Kidney (tissue), 14 donors: Measurements from ENCODE around the gene ZSCAN22. TPM values are rescaled to one million over a fixed set of nuclear protein-coding genes. Genes with fewer than 3 reads are reported as not detected.

ENCODE experiments used
- DNase-seq, 5 donors: peaks; one replicate each; pipeline ENCODE4 v3.0.0-alpha.2; 2013 to 2020
- FAIRE-seq: peaks from 2 replicates; lab custom pipeline; 2012; peaks lifted over from hg19 to GRCh38; lab: Jason Lieb, UNC
- H3K27ac ChIP-seq, 2 donors: one replicate each; pipeline ENCODE4 v1.7.0; 2013; ENCODE audit warnings: low read depth in 2 of 2, low read length in 2 of 2, inconsistent platforms in 1 of 2
- H3K27me3 ChIP-seq: one replicate; pipeline ENCODE4 v1.7.1; 2013; ENCODE audit warnings: low read length, inconsistent platforms; ENCODE audit not compliant: control insufficient read depth, insufficient read depth
- H3K36me3 ChIP-seq, 3 donors: one replicate each; pipeline versions ENCODE4 v1.7.0 to v1.7.1; 2013; ENCODE audit warnings: low read length in 3 of 3, control low read depth in 1 of 3, inconsistent platforms in 1 of 3; ENCODE audit not compliant: insufficient read depth in 3 of 3, control insufficient read depth in 2 of 3
- H3K4me1 ChIP-seq, 3 donors: one replicate each; pipeline versions ENCODE4 v1.7.0 to v1.7.1; 2013; ENCODE audit warnings: low read length in 3 of 3, inconsistent platforms in 1 of 3, low read depth in 1 of 3; ENCODE audit not compliant: control insufficient read depth in 2 of 3, insufficient read depth in 2 of 3
- H3K4me3 ChIP-seq, 3 donors: one replicate each; pipeline versions ENCODE4 v1.7.0 to v1.8.1; 2013; ENCODE audit warnings: low read length in 3 of 3, control low read depth in 1 of 3, inconsistent platforms in 1 of 3
- H3K9ac ChIP-seq, 3 donors: one replicate each; pipeline versions ENCODE4 v1.7.0 to v1.7.1; 2013; ENCODE audit warnings: low read length in 3 of 3, control low read depth in 1 of 3, inconsistent platforms in 1 of 3
- H3K9me3 ChIP-seq, 3 donors: one replicate each; pipeline versions ENCODE4 v1.7.0 to v1.7.1; 2013; ENCODE audit warnings: low read length in 3 of 3, control low read depth in 1 of 3, inconsistent platforms in 1 of 3; ENCODE audit not compliant: control insufficient read depth in 2 of 3, insufficient read depth in 1 of 3
- intact Hi-C: fragments of 100-400 bp; cut with DNase I; formaldehyde crosslinking; loops from one replicate; pipeline ENCODE4 v1.11.1; 2022
- microRNA-seq: library from miRNA; unstranded; fragments of <30 nt; microRNA quantifications from one replicate; pipeline ENCODE4 v1.2.0, GENCODE V29; 2020
- polyA plus RNA-seq: library from polyadenylated mRNA; stranded (reverse); fragments of 350-450 nt; fragmentation: Illumina TruSeq; extraction: RNeasy Lipid Tissue Mini Kit (QIAGEN cat#74804); gene quantifications from one replicate; pipeline ENCODE4 v1.2.3, GENCODE V29; 2014; ENCODE audit warnings: low read depth, low replicate concordance; ENCODE audit not compliant: insufficient read depth
- total RNA-seq: library from RNA; stranded (reverse); fragmentation: NEBNext Ultra II Directional; extraction: Animal tissue kit (Norgen Biotek cat#: 25700); gene quantifications from one replicate; pipeline ENCODE4 v1.2.1, GENCODE V29; 2021
- TF ChIP-seq, protein P1 (sequence below): IDR thresholded peaks from 3 replicates; pipeline ENCODE4 v1.5.1; 2012; ENCODE audit warnings: mild to moderate bottlenecking, moderate library complexity, borderline replicate concordance; ENCODE audit not compliant: insufficient read depth; ENCODE audit errors: extremely low read depth
- donor health status: control.
- donor health status: control.
- donor health status: control.
- donor health status: control.
- donor health status: control.
- donor health status: DM: yes; HTN: yes; CAD: no.
- donor health status: Normal renal cell carcinoma (clear cell type).

ZSCAN22 gene
- total and polyA plus RNA-seq, 2 donors from 2014 or later: 1.1 to 3.3 TPM

DNA sequence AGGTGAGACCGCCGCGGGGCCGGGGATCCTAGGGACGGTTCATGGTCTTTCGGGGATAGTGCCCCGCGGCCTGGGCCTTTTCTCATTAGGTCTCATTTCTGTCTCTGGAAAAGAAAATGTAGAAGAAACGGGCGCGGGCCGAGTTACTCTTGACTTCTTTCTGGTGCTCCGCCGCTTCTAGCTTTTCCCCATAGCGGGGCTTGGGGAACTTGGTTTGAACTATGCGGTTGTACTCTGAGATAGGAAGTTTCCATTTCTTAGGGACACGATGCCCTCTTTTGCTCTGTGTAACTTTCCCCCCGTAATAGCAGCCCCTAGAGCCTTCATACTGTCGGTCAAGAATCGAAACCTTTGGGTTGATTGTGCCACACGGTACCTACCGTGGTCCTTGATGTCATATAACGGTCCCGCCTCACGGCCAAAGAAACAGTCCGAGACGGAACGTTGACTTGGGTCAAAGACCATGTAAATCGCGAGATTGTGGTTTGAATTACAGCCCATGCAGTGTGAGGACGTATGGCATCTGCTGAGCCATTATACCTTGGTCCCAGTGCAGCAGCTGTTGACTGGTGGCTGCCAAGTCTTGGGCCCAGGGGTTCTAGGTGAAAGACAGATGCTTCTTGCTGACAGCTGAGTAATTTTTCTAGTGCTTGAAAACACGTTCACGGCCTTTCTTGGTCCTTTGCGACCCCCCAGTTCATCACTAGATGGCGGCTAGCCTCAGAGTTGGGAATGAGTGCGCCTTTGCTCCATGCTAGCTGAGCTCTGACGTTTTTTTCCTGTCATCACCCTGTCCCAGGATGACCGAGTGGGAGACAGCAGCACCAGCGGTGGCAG is 60.8 kb downstream of the ZSCAN22 start:
- peak overlapping the region; percentile 87 to 98 (median 88) for H3K4me3 ChIP-seq
- H3K27me3 ChIP-seq: no peaks in the 10 kb centered on the region
- peak overlapping the region; percentile 57 to 91 (median 82) for H3K9ac ChIP-seq
- no peak for FAIRE-seq
- no peak overlapping the region for H3K27ac ChIP-seq
- TF ChIP-seq, protein P1, sequence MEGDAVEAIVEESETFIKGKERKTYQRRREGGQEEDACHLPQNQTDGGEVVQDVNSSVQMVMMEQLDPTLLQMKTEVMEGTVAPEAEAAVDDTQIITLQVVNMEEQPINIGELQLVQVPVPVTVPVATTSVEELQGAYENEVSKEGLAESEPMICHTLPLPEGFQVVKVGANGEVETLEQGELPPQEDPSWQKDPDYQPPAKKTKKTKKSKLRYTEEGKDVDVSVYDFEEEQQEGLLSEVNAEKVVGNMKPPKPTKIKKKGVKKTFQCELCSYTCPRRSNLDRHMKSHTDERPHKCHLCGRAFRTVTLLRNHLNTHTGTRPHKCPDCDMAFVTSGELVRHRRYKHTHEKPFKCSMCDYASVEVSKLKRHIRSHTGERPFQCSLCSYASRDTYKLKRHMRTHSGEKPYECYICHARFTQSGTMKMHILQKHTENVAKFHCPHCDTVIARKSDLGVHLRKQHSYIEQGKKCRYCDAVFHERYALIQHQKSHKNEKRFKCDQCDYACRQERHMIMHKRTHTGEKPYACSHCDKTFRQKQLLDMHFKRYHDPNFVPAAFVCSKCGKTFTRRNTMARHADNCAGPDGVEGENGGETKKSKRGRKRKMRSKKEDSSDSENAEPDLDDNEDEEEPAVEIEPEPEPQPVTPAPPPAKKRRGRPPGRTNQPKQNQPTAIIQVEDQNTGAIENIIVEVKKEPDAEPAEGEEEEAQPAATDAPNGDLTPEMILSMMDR: no peak
- H3K36me3 ChIP-seq: peaks cover 0 to 20% (median 2%) of the 10 kb centered on the region in 3 donors
- H3K4me1 ChIP-seq: peaks cover 3 to 13% (median 7%) of the 10 kb centered on the region in 3 donors
- no peaks in the 10 kb centered on the region for H3K9me3 ChIP-seq
- intact Hi-C loops: no loop called here
- peak in 1 of 5 donors; percentile 8 for DNase-seq

DNA sequence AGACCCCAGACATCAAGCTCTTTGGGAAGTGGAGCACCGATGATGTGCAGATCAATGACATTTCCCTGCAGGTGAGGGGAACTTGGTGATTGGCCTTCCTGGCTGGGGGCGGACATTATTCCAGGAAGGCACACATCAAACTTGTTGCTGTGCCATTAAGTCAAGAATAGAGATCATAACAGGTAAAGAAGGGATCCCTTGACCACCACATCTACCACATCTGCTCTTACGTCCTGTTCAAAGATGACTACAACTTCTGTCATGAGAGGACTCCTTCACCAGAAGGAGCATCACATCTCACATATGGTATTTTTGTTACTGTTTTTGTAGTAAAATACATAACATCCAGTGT is 61.4 kb downstream of the ZSCAN22 start:
- Histone ChIP-seq H3K4me1 (peaks cover 3 to 13% (median 7%) of the 10 kb centered on the region in 3 donors), H3K36me3 (peaks cover 2 to 26% (median 4%) of the 10 kb centered on the region in 3 donors), H3K9ac (no peak overlapping the region), H3K27ac (no peak overlapping the region), H3K9me3 (no peaks in the 10 kb centered on the region), H3K4me3 (peak overlapping the region in 2 of 3 donors; percentile 87 to 98), H3K27me3 (no peaks in the 10 kb centered on the region)
- FAIRE-seq (no peak), DNase-seq (peak in 1 of 5 donors; percentile 46)
- intact Hi-C loops: no loop called here
- TF ChIP-seq, protein P1: no peak

Small RNA genes within 50 kb of the gene (microRNA-seq; reads per million reads assigned to microRNA genes)
- gene MIR4754 (not detected), gene MIR6806 (not detected)

Other genes with a start within 250 kb of the ZSCAN22 start
- 103 TPM for gene ZSCAN18, start 228.8 kb upstream of the ZSCAN22 start, total RNA-seq
- 73.2 TPM for gene ZSCAN18, start 228.8 kb upstream of the ZSCAN22 start, polyA plus RNA-seq
- gene ZNF329, start 176.2 kb upstream of the ZSCAN22 start, total RNA-seq: 12.5 TPM
- gene ZNF329, start 176.2 kb upstream of the ZSCAN22 start, polyA plus RNA-seq: 8.4 TPM
- 42.4 TPM for gene ZNF274, start 143.9 kb upstream of the ZSCAN22 start, total RNA-seq
- gene ZNF274, start 143.9 kb upstream of the ZSCAN22 start, polyA plus RNA-seq: 10.9 TPM
- gene ZNF544, start 98.1 kb upstream of the ZSCAN22 start, total RNA-seq: 39.3 TPM
- 19.4 TPM for gene ZNF544, start 98.1 kb upstream of the ZSCAN22 start, polyA plus RNA-seq
- gene ZNF8, start 48.0 kb upstream of the ZSCAN22 start, total RNA-seq: 9.0 TPM
- 1.3 TPM for gene ZNF8, start 48.0 kb upstream of the ZSCAN22 start, polyA plus RNA-seq
- gene ERVK3-1, start 21.6 kb upstream of the ZSCAN22 start, total RNA-seq: 35.4 TPM
- gene ERVK3-1, start 21.6 kb upstream of the ZSCAN22 start, polyA plus RNA-seq: 41.6 TPM
- gene A1BG, start 26.5 kb downstream of the ZSCAN22 start, total RNA-seq: 10.9 TPM
- 19.0 TPM for gene A1BG, start 26.5 kb downstream of the ZSCAN22 start, polyA plus RNA-seq
- 5.0 TPM for gene ZNF497, start 35.8 kb downstream of the ZSCAN22 start, total RNA-seq
- gene ZNF497, start 35.8 kb downstream of the ZSCAN22 start, polyA plus RNA-seq: 1.7 TPM
- gene ZNF837, start 54.0 kb downstream of the ZSCAN22 start, total RNA-seq: 5.0 TPM
- 3.6 TPM for gene ZNF837, start 54.0 kb downstream of the ZSCAN22 start, polyA plus RNA-seq
- 802 TPM for gene RPS5, start 60.3 kb downstream of the ZSCAN22 start, total RNA-seq
- gene RPS5, start 60.3 kb downstream of the ZSCAN22 start, polyA plus RNA-seq: 929 TPM
- gene RNF225, start 68.7 kb downstream of the ZSCAN22 start, total RNA-seq: 0.25 TPM
- not detected for gene RNF225, start 68.7 kb downstream of the ZSCAN22 start, polyA plus RNA-seq
- 13.0 TPM for gene ZNF584, start 81.7 kb downstream of the ZSCAN22 start, total RNA-seq
- 6.2 TPM for gene ZNF584, start 81.7 kb downstream of the ZSCAN22 start, polyA plus RNA-seq
- gene ZNF132, start 113.2 kb downstream of the ZSCAN22 start, total RNA-seq: 7.8 TPM
- gene ZNF132, start 113.2 kb downstream of the ZSCAN22 start, polyA plus RNA-seq: 2.9 TPM
- 9.9 TPM for gene ZNF324B, start 124.6 kb downstream of the ZSCAN22 start, total RNA-seq
- 3.4 TPM for gene ZNF324B, start 124.6 kb downstream of the ZSCAN22 start, polyA plus RNA-seq
- 13.0 TPM for gene ZNF324, start 140.1 kb downstream of the ZSCAN22 start, total RNA-seq
- gene ZNF324, start 140.1 kb downstream of the ZSCAN22 start, polyA plus RNA-seq: 3.9 TPM
- gene ZNF446, start 149.4 kb downstream of the ZSCAN22 start, total RNA-seq: 13.3 TPM
- 12.6 TPM for gene ZNF446, start 149.4 kb downstream of the ZSCAN22 start, polyA plus RNA-seq
- gene SLC27A5, start 185.0 kb downstream of the ZSCAN22 start, total RNA-seq: 10.8 TPM
- 41.5 TPM for gene SLC27A5, start 185.0 kb downstream of the ZSCAN22 start, polyA plus RNA-seq
- 16.9 TPM for gene ZBTB45, start 192.8 kb downstream of the ZSCAN22 start, total RNA-seq
- gene ZBTB45, start 192.8 kb downstream of the ZSCAN22 start, polyA plus RNA-seq: 7.7 TPM
- gene TRIM28, start 217.1 kb downstream of the ZSCAN22 start, total RNA-seq: 229 TPM
- 191 TPM for gene TRIM28, start 217.1 kb downstream of the ZSCAN22 start, polyA plus RNA-seq
- gene CHMP2A, start 228.1 kb downstream of the ZSCAN22 start, total RNA-seq: 142 TPM
- 294 TPM for gene CHMP2A, start 228.1 kb downstream of the ZSCAN22 start, polyA plus RNA-seq
- 60.4 TPM for gene UBE2M, start 231.6 kb downstream of the ZSCAN22 start, total RNA-seq
- 98.0 TPM for gene UBE2M, start 231.6 kb downstream of the ZSCAN22 start, polyA plus RNA-seq
- 38.6 TPM for gene MZF1, start 246.3 kb downstream of the ZSCAN22 start, total RNA-seq
- 12.9 TPM for gene MZF1, start 246.3 kb downstream of the ZSCAN22 start, polyA plus RNA-seq